Measurements from ENCODE around the gene CNKSR2. TPM values are rescaled to one million over a fixed set of nuclear protein-coding genes. Genes with fewer than 3 reads are reported as not detected.

Gene CNKSR2
- total RNA-seq, 6 experiments from 2014 or later, result not detected

DNA sequence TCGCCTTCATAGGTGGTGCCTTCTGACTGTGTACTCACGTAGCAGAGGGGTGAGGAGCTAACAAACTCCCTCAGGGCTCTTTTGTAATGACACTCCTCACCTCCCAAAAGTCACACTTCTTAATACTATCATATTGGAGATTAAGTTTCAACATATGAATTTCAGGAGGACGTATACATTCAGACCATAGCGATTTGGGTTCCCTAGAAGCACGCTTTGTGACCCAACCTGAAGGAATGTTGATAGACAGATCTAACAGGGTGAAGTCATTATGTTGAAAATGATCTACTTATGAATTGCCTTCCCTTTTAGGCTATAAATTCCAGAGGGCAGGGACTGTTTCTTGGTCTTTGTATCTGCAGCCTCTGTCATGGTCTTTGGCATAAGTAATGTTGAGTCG lies 287.1 kb downstream of the CNKSR2 start:
- Mint-ChIP-seq H3K36me3 (ENCODE audit: low read depth) (no peaks in the 10 kb centered on the region), H3K27ac (no peak overlapping the region), H3K9me3 (no peaks in the 10 kb centered on the region), H3K4me1 (ENCODE audit: low read depth) (no peaks in the 10 kb centered on the region), H3K27me3 (ENCODE audit: insufficient read depth) (peaks cover 3% of the 10 kb centered on the region; the same call in 1 of the 2 replicates), H3K4me3 (no peak overlapping the region)
- no peak for TF ChIP-seq CTCF (IDR thresholded peaks at IDR 0.05)
- DNase-seq, result no peak

- H3K36me3 Mint-ChIP-seq (ENCODE audit: low read depth), result no peaks in the 10 kb centered on the region
- H3K27me3 Mint-ChIP-seq (ENCODE audit: insufficient read depth), result peaks cover 5% of the 10 kb centered on the region; the same call in 1 of the 2 replicates
- no peaks in the 10 kb centered on the region for H3K9me3 Mint-ChIP-seq
- DNase-seq, result no peak
- H3K27ac Mint-ChIP-seq, result no peak overlapping the region
- no peaks in the 10 kb centered on the region for H3K4me1 Mint-ChIP-seq (ENCODE audit: low read depth)
- no peak overlapping the region for H3K4me3 Mint-ChIP-seq
- no peak for TF ChIP-seq CTCF (IDR thresholded peaks at IDR 0.05)
These were observed 288.5 kb downstream of the CNKSR2 start for GRCh38 chrX:21662761-21663160.

GRCh38 chrX:21666252-21666651 lies 292.0 kb downstream of the CNKSR2 start:
- no peaks in the 10 kb centered on the region for H3K36me3 Mint-ChIP-seq (ENCODE audit: low read depth)
- H3K4me1 Mint-ChIP-seq (ENCODE audit: low read depth), result no peaks in the 10 kb centered on the region
- no peak for DNase-seq
- no peak overlapping the region for H3K4me3 Mint-ChIP-seq
- H3K27me3 Mint-ChIP-seq (ENCODE audit: insufficient read depth), result peaks cover 5% of the 10 kb centered on the region; the same call in 1 of the 2 replicates
- TF ChIP-seq CTCF (IDR thresholded peaks at IDR 0.05), result no peak
- no peak overlapping the region for H3K27ac Mint-ChIP-seq
- H3K9me3 Mint-ChIP-seq, result no peaks in the 10 kb centered on the region

GRCh38 chrX:21666679-21667078 lies 292.5 kb downstream of the CNKSR2 start:
- H3K27ac Mint-ChIP-seq, result no peak overlapping the region
- no peaks in the 10 kb centered on the region for H3K4me1 Mint-ChIP-seq (ENCODE audit: low read depth)
- H3K27me3 Mint-ChIP-seq (ENCODE audit: insufficient read depth), result peaks cover 5% of the 10 kb centered on the region; the same call in 1 of the 2 replicates

GRCh38 chrX:21674430-21675186 lies 300.4 kb downstream of the CNKSR2 start:
- no peak overlapping the region for H3K4me3 Mint-ChIP-seq
- no peaks in the 10 kb centered on the region for H3K4me1 Mint-ChIP-seq (ENCODE audit: low read depth)
- no peak overlapping the region for H3K27ac Mint-ChIP-seq
- TF ChIP-seq CTCF (IDR thresholded peaks at IDR 0.05), result no peak
- H3K9me3 Mint-ChIP-seq, result no peaks in the 10 kb centered on the region
- peaks cover 4% of the 10 kb centered on the region; the same call in 1 of the 2 replicates for H3K27me3 Mint-ChIP-seq (ENCODE audit: insufficient read depth)
- H3K36me3 Mint-ChIP-seq (ENCODE audit: low read depth), result no peaks in the 10 kb centered on the region
- DNase-seq, result no peak

More at GRCh38 chrX:21666679-21667078, 292.5 kb downstream of the CNKSR2 start:
- TF ChIP-seq CTCF (IDR thresholded peaks at IDR 0.05), result no peak
- Mint-ChIP-seq H3K4me3 (no peak overlapping the region), H3K9me3 (no peaks in the 10 kb centered on the region), H3K36me3 (ENCODE audit: low read depth) (no peaks in the 10 kb centered on the region)
- DNase-seq, result no peak
